Raji (cell line): ENCODE measurements around the gene TMEM87B.
A peak's percentile ranks its signal among the peaks of the same experiment; 100 is the strongest.

ENCODE experiments used
- POLR2A ChIP-seq: IDR thresholded peaks from 2 replicates; pipeline ENCODE4 v1.6.1; 2011; ENCODE audit warnings: low read depth, low read length, control low read depth; ENCODE audit not compliant: insufficient read depth

Gene TMEM87B

DNA sequence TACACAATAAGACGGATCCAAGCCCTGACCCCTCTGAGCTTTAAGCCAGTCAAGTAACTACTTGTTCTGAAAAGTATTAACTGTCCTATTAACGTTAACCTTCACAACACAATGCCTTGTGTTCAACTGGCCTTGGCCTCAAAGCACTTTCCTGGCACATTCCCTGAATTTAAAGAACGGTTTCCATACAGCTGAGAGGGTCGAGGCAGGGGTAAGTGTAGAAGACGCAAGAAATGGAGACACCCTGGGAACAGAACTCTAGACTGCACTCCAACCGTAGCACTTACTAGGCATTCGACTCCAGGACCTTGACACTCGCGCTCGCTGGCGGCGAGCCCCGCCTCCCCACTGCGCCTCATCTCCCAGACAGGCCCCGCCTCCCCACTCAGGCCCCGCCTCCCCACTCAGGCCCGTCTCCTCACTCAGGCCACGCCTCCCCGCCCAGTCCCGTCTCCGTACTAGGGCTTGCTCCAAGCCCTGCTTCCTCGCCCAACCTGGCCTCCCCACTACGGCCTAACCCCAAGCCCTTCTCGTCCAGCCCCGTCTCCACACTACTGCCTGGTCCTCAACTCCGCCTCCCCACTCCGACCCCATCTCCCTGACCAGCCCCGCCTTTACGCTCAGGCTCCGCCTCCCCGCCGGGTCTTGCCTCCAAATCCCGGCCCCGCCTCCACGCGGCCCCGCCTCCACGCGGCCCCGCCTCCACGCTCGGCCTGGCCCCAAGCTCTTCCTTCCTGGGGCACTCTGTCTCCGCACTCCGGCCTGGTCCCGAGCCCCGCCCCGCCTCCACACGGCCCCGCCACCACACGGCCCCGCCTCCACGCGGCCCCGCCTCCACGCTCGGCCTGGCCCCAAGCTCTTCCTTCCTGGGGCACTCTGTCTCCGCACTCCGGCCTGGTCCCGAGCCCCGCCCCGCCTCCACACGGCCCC is 887 bp upstream of the TMEM87B start:
- TF ChIP-seq POLR2A, result peak; percentile 65

DNA sequence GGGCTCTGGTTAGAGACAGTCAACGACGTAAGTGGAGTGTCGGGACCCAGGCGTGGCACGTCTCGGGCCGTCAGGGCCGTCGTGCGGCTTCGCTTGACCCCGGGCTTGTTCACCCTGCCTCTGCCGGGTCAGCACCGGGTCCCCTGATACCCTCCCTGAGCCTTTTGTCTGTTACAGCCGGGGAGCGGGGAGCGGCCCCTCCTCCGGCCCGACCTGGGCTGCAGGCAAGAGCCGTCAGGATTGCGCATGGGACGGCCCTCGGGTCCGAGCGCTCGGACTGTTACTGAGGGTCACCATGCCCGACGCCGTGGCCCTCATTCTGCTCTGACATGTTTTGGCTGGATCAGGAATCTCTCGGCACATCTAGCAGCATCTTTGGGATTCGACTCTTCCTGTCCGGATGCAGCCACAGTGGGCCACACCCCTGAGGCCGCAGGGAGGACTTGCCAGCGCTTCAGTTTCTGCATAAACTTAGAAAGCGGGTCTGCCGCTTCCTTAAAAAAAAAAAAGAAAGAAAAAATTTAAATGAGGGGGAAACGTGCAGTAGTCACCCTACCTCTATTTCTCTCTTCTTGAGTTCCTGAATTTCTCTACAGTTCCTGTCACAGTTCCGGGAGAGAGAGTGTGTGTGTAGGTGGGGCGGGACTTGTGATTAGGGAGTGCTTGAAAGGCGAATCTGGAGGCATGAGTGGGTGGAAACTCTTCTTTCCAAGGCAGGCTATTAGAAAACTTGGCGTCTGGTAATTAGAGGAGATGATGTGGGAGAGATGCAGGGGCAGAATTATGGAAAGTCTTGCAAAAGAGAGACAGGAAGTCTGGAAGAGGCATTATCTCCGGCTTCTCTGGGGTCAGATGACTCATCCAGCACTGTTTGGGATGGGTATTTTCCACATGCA is 909 bp downstream of the TMEM87B start:
- TF ChIP-seq POLR2A, result 0 out of 2 replicates have a peak, but pooled peaks have one; percentile 15

DNA sequence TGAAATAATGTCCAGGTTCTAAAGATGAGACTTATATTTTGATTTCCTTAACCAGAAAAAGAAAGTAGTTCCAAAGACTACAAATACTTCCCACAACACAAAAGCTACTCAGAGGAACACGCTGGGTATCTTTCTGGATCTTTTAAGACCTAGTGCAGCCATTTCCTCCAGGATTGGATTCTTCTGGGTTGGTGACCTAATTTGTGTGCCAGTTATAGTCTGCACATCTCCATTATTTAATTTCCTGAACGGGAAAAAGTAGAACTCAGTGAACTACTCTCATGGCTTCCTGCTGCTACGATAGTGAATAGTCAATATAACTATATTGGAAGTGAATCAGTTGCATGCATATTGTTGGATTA is 1.5 kb downstream of the TMEM87B start:
- no peak for TF ChIP-seq POLR2A

DNA sequence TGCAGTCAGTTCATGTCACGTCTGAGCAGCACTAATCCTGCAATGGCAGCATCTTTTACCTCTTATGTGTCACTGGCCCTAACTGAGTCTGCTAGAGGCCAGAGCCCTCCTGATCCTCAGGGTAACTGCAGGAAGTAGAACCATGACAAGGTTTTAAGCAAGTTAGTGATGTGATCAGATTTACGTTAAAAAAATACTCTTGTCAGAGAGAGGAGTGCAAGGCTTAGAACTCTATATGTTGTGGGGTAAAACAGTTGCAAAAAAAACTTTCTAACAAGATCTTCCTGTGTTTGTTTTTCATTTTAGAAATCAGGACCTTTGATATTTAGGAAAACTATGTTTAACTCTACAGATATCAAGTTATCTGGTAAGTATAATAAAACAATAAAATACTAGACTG is 4.6 kb downstream of the TMEM87B start:
- TF ChIP-seq POLR2A, result no peak

DNA sequence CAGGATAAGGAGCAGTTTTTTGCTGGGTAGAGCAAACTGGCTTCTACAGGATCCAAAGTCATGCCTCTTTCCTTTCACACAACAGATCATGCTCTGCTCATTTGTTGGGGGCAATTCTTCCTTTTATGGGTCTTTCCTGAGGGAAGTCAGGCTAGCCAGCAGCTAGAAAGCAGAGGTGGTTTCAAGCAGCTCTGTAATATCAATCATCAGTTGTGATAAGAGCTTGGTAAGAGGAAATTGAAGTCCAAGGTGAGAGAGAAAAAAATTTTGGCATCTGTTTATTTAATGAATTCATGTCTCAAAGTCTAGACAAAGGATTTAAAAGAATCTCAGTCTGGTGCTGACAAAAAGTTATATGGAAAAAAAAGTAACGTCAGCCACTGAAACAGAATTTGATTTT is 6.2 kb downstream of the TMEM87B start:
- TF ChIP-seq POLR2A, result no peak

DNA sequence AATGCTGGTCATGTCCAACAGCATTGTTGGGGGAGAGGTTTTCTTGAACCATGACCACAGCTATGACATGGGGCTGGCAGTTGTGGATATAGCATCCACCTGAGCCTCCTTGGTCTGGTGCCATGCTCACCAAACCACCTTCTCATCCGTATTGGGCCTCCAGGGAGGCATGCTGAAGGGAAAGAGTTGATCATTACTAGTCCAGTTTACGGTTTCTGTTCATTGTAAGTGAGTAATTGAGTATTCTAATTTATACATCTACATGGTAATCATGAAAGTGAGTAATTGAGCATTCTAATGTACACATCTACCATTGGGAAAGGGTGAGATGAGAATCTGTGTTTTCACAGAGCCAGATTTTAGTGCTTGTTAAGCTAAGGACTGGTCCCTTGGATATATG is 6.8 kb downstream of the TMEM87B start:
- TF ChIP-seq POLR2A, result no peak

DNA sequence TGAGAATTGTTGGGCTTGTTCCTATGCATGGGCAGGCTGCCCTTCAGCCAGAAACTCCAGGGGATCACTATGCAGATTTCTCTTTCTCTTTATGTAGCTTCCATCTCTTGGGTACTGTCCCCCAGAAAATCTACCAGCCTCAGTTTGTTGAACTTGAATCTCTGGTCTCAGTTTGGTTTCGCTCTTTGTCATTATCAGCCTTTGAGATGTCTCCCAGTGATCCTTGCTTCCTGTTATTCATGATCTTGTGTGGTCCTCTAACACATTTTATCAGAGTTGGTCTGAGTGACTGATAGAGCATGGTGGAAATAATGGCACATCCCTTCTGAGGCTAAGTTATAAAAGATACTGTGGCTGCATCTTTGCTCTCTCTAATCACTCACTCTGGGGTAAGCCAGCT is 7.8 kb downstream of the TMEM87B start:
- TF ChIP-seq POLR2A, result no peak

DNA sequence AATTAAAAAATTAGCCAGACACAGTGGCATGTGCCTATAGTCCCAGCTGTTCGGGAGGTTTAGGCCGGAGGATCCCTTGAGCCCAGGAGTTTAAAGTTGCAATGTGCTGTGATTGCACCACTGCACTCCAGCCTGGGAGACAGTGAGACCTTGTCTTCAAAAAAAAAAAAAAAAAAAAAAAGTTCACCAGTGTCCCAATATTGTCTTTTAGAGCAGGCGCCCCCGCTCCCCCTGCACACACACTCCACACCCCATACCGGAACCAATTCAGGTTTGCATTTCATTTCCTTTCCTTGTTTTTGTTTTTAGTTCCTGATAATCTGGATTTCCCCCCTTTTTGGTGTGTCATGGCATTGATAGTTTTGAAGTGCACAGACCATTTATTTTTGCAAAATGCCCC is 10.4 kb downstream of the TMEM87B start:
- TF ChIP-seq POLR2A, result no peak

DNA sequence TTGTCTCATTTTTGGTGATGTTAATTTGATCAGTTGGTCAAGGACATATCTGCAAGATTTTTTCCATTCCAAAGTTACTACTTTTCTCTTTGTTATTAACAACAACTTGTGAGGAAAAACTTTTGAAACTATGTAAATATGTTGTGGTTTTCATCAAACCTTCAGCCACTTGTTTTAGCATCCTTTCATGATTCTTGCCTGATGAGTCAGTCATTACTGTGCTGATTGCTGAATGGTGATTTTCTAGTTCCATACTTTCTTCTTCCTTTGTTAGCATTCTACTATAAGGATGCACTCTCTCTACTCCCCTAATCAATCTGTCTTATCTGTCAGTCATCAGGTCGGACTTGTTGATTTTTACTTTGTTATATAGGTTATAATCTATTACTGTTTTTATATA is 10.9 kb downstream of the TMEM87B start:
- TF ChIP-seq POLR2A, result no peak

DNA sequence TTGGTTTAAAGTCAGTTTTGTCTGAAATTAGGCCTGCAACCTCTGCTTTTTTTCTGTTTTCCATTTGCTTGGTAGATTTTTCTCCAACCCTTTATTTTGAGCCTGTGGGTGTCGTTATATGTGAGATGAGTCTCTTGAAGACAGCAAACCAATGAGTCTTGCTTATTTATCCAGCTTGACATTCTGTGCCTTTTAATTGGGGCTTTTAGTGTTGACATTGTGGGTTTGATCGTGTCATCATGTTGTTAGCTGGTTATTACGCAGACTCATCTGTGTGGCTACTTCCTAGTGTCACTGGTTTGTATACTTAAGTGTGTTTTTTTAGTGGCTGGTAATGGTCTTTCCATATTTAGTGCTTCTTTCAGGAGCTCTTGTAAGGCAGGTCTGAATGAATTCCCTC is 18.8 kb downstream of the TMEM87B start:
- no peak for TF ChIP-seq POLR2A

DNA sequence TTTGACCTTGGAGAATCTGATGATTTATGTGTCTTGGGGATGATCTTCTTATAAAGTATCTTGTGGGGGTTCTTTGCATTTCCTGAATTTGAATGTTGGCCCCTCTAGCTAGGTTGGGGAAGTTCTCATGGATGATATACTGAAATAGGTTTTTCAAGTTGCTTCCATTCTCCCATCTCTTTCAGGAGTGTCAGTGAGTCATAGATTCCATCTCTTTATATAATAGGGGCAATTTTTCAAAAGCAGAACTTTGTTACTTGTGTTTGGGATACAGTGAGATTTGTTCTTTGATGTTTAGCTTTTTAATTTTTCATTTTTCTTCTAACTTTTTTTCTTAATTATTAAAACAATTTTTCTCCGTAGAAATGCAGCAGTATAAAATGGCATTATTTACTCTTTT is 19.4 kb downstream of the TMEM87B start:
- TF ChIP-seq POLR2A, result no peak

DNA sequence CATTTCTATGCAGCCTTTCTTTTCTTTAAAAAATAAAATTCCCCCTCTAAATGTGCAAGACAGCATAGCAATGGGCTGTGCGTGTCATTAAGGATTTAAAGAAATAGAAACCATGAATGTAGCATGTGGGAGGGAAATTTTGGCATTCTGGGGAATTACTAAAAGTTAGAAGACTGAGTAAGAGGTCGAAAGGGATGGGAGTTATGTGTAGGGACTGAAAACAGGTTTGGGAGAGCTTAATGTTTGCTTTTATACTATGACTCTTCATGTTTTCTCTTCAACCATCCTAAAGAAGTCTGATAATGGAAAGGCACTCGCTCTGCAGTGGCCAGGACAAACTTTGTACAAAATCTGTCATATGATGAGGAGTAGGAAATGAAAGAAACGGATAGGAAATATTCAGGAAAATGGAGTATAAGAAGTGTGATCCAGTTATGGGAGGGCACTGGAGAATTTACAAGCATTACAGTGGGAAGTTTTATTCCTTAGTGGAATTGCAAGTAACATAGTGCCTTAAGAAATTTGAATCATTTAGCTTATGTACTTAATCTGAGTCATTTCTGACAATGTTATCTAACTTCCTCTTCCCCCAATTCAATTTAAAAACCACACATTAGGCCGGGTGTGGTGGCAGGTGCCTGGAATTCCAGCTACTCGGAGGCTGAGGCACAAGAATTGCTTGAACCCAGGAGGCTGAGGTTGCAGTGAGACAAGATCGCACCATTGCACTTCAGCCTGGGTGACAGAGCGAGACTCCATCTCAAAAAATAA is 20.6 kb downstream of the TMEM87B start:
- TF ChIP-seq POLR2A, result no peak

DNA sequence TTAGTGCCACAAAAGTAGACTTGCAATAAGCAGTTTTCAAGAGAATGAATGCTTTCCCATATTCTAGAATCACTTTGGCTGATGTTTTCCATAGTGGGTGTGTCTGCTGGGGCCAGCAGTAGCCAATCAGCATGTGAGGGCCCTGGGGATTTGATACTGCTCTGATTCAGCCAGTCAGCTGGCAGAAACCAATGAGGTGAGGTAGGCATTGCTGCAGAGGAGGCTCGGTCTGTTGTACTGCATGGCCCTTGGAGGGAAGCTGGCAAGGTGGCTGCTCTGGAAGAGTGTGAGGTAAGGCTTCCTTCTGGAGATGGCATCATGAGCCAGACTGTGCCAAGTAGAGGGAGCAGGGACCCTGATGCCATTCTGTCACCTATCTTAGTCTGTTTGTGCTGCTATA is 22.7 kb downstream of the TMEM87B start:
- TF ChIP-seq POLR2A, result no peak

DNA sequence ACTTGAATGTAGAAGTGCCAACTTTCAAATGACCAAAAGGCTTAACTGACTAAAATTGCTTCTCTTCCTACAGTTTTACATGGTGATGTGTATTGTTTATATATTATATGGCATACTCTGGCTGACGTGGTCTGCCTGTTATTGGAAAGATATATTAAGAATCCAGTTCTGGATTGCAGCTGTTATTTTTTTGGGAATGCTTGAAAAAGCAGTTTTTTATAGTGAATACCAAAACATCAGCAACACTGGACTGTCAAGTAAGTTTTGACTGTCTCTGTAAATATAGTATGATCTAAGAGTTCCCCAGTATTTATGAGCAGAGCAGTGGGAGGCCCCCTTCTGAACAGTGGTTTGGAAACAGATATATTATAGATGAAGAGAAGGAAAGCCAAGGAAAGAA is 26.2 kb downstream of the TMEM87B start:
- no peak for TF ChIP-seq POLR2A

DNA sequence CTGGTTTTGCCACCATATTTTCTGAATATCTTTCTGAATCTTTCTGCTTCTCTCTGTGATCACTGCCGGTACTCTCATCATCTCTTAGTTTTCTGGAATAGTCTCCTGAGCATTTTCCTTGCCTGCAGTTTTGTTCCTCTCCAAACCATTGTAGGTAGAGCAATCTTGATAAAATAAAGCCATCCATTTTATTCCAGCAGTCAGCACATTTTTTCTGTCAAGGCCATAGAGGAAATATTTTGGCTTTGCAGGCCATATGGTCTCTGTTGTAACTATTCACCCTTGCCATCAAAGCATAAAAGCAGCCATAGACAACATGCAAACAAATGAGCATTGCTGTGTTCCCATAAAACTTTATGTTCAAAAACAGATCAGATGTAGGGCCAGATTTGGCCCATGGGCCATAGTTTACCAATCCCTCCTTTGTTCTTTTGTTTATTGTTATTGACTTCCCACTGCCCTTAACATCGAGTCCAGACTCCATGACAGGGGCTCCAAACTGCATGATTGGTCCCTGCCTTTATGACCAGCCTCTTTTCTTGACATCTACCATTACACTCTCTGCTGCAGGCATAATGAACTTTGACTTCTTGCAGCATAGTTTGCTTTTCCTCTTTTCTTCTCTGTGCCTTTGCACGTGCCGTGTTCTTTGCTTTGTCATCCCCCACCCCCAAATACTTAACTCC is 29.8 kb downstream of the TMEM87B start:
- no peak for TF ChIP-seq POLR2A
